ENCODE data around the gene CCDC142.
"Not testable (repeated sequence)": the region's sequence is repeated elsewhere in the genome, so short reads cannot be mapped to it uniquely, and the experiment has no call there.

Gene CCDC142

DNA sequence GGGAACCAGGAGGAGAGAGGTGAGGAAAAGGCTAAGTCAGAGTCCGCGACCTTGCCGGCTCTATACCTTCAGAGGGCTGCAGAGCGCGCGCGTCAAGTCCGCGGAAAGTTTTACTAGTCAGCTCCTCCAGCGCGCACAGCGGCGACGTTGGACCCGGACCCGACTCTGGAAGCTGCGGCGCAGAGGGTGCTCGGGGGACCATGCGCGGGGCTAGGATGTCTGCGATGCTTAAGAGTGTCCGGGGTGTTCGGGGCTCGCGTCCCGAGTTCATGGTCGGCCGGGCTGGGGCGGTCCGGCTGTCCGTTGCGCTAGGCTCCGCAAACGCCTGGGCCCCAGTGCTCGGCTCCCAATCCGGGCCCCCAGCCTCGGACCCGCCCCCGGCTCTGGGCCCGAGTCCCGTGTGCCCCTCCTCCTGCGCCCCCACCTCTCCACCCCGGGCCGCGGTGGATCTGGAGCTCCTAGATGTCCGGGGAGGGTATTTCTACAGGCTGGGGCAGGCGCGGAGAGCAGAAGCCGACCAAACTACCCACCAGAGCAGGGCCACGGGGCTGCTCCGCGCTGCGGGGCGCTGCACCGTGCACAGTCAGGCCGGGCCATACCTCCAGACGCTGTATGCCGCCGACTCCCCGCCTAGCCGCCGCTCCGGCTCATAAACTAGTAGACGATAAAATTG lies 16.6 kb upstream of the CCDC142 start, which contains the start of gene LBX2:
TSS of gene LBX2 (minus strand) at position 337 of the 673 bp plus-strand sequence. CDS start at position 271, 66 bp downstream.
- DNase-seq (ENCODE audit: low read depth in 3 of 3, low spot score in 1 of 3) = no peak

DNA sequence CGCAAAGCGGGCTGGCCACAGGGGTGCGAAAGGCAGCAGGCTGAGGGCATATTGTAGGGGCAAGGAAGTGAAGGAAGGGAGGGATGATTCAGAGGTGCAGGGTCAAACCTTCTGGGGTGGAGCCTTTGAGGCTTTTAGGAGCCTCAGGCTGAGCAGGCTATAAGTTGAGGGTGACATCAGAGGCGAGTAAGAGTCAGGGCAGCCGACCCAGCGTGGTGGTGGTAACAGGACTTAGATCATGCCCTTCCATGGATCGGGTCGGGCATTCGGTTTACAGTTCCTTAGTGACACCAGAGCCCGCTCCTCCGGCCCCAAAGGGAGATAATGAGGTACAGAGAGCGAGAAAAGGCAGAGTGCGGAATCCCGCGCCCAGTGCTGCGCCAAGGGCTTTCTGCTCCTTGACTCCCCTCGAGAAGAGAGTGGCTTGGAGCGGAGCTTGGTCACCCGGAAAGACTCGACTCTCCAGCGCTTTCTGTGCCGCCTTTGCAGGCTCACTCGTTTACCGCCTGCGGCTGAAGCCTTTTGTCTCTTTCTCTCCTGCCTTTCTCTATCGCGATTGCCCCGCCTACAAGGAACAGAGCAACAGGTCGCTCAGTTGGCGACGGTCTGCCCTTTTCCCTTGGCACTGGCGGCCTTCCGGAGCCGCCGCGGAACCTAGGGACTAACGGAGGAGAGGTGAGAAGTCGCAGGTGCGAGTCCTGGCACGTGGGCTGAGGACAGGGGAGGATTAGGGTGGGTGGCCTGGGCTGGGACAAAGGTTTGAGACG lies 15.9 kb upstream of the CCDC142 start:
- DNase-seq (ENCODE audit: low read depth in 3 of 3, low spot score in 1 of 3) = no peak

- no peak for DNase-seq (ENCODE audit: low read depth in 3 of 3, low spot score in 1 of 3)
Measured at GRCh38 chr2:74497777-74498499, 15.1 kb upstream of the CCDC142 start.

GRCh38 chr2:74496997-74497776 lies 14.4 kb upstream of the CCDC142 start:
- DNase-seq (ENCODE audit: low read depth in 3 of 3, low spot score in 1 of 3) = no peak

- DNase-seq (ENCODE audit: low read depth in 3 of 3, low spot score in 1 of 3) = no peak
Measured at GRCh38 chr2:74495440-74495839, 12.6 kb upstream of the CCDC142 start.

DNA sequence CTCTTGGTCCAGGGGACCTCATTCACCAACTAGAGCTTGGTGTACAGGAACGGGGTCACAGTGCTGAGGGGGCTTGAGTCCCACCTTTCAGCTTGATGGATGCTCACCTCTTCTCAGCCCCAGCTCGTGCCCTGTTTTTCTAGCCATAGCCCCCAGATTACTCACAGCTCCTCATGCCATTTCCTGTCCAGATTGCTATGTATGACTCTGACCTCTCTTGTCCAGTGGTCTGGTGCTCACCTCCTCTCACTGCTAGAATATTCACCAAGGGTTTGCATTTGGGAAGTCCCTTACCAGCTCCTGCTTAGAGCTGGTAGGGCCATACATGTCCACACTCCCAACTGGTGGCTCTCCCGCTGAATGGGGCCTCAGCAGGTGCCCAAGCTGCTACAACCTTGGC lies 10.7 kb upstream of the CCDC142 start:
- DNase-seq (ENCODE audit: low read depth in 3 of 3, low spot score in 1 of 3) = no peak

DNA sequence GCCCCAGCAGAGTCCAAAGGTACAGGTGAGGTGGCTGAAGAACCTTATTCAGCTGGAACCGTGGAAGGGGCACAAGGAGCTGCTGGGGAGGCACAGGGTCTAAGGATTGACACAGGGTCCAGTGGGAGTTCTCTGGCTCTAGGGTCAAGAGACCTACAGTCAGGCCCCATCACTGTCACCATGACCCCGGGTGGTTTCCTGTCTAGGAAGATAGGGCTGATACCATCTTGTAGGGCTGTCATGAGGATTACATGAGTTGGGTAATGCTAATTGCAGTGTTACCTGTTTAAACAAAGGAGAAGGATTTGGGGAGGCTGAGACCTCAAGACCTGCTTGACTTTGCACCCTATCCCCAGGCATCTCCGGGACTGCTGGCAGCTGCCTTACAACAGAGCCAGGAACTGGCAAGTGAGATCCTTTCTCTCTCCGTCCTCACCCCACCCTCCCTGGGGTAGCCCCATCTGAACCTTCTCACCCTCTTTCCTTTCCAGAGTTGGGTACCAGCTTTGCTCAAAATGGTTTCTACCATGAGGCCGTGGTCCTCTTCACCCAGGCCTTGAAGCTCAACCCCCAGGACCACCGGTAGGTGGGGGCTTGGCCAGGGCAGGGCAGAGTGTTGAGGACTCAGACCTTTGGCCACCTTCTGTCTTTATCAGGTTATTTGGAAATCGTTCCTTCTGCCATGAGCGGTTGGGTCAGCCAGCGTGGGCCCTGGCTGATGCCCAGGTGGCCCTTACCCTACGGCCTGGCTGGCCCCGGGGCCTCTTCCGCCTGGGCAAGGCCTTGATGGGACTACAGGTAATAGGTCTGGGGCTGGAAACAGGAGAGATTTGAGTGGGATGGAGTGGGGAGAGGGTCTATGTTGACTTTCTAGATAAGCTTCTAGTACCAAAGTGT lies 9.1 kb upstream of the CCDC142 start:
- no peak for DNase-seq (ENCODE audit: low read depth in 3 of 3, low spot score in 1 of 3)

DNA sequence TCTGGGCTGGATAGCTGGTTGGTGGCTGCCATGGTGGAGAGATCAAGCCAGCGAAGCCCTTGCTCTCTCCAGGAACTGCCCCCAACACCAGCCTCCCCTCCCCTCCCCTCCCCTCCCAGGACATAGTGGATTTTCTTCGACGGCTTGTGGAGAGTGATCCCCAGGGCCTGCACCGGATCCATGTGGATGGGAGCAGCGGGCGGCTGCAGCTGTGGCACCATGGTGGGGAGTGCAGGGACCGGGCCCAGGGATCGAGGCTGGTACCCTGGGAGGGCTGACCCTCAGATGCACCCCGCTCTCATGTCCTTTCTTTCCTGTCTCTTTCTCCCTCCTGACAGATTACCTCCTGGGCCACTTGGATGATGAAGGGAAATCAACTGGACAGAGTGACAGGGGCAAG lies 7.1 kb upstream of the CCDC142 start:
- no peak for DNase-seq (ENCODE audit: low read depth in 3 of 3, low spot score in 1 of 3)

GRCh38 chr2:74488643-74489481 lies 6.1 kb upstream of the CCDC142 start:
- DNase-seq (ENCODE audit: low read depth in 3 of 3, low spot score in 1 of 3) = no peak

DNA sequence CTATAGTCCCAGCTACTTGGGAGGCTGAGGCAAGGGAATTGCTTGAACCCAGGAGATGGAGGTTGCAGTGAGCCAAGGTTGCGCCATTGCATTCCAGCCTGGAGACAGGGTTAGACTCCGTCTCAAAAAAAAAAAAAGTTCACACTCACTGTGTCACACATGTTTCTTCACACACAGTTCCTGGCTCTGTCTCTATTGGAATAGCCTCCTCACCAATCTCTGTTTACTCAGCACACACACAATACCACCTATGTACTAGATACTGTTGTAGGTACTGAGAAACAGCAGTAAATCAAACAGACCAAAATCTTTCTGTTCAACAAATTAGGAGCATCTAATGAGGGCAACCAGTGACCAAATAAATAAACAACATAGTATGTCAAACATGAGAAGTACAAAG lies 3.3 kb upstream of the CCDC142 start:
- no peak for DNase-seq (ENCODE audit: low read depth in 3 of 3, low spot score in 1 of 3)

DNA sequence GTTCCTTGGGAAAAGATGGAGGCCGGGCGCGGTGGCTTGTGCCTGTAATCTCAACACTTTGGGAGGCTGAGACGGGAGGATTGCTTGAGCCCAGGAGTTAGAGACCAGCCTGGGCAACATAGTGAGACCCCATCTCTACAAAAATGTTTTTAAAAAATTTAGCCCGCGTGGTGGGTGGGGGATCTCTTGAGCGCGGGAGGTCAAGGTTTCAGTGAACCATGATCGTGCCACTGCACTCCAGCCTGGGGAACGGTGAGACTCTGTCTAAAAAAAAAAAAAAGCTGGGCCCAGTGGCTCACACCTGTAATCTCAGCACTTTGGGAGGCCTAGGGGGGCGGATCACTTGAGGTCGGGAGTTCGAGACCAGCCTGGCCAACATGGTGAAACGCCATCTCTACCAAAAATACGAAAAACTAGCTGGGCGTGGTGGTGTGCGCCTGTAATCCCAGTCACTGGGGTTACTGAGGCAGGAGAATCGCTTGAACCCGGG lies 922 bp upstream of the CCDC142 start:
- DNase-seq (ENCODE audit: low read depth in 3 of 3, low spot score in 1 of 3) = not testable (repeated sequence)

DNA sequence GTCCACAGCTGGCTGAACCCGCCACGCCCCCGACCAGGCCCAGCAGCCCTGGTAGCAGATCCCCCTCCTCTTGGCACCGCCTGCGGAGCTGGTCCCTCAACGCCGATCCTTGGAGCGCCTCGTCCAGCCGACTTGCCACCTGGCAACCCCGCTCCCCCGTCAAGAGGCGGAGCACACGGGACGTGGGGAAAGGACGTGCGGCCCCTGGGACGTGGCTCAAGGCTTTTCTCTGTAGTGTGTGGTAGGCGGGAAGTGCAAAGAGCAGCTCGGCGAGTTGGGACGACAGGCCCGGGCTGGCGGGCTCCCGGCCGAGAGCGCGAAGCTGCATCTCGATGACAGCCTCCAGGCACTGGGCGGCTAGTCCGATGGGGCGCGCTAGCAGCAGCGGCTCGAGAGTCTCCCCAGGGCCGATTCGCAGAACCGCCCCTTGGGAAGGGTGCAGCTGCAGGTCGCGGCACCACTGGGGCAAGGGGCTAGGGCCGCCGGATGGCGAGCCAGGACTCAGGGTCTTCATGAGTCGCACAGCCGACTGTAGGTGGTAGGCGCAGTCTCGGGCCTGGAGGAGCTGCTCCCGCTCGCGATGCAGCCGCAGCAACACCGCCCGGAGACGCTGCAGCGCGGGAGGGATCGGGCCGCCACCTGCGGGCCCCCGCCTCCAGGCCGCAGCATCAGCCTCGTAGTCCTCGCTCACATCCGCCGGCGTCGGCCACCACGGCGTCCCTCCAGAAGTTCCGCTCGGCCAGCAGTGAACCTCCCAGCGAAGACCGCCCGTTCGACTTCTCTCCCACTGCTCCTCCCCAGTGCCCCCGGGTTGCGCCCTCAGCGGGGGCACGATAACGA lies 617 bp downstream of the CCDC142 start:
- no peak for DNase-seq (ENCODE audit: low read depth in 3 of 3, low spot score in 1 of 3)

- DNase-seq (ENCODE audit: low read depth in 3 of 3, low spot score in 1 of 3) = no peak
Measured at GRCh38 chr2:74481431-74481830, 1.4 kb downstream of the CCDC142 start.

GRCh38 chr2:74474899-74475298 lies 7.9 kb downstream of the CCDC142 start:
- no peak for DNase-seq (ENCODE audit: low read depth in 3 of 3, low spot score in 1 of 3)

DNA sequence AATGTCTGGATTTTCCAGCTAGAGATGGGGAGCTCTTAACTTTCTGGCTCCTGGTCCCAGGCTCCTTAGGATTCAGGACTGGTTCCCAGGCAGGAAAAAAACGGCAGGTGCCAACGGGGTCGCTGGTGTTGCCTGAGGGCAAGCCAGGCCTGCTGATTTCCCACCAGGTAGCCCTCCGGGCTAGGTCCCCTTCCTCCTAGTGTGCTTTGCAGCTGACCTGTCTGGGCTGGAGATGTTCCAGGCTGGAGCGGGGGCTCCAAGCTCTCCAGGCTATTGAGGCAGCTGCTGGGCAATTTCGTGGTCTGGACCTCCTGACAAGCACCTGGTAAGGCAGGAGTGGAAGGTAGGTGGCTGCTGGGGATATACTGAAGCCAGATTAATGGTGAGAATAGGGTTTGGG lies 8.3 kb downstream of the CCDC142 start:
- no peak for DNase-seq (ENCODE audit: low read depth in 3 of 3, low spot score in 1 of 3)

GRCh38 chr2:74472945-74473258 lies 9.9 kb downstream of the CCDC142 start:
- DNase-seq (ENCODE audit: low read depth in 3 of 3, low spot score in 1 of 3) = no peak

GRCh38 chr2:74472086-74472944 lies 10.5 kb downstream of the CCDC142 start, which contains the start of gene MRPL53:
Gene MRPL53, minus strand, starts transcription at chr2:74472680. Its CDS starts 20 bp downstream, at chr2:74472660.
- DNase-seq (ENCODE audit: low read depth in 3 of 3, low spot score in 1 of 3) = peak; percentile 88 to 97 (median 93)
